Neuronal stem cell (in vitro differentiated cells): ENCODE results near the gene DBNDD2.
A peak's percentile ranks its signal among the peaks of the same experiment; 100 is the strongest.

Source experiments
- DNase-seq: peaks from one replicate; pipeline ENCODE4 v3.0.0-alpha.2; 2013; ENCODE audit warnings: low spot score
- H2AFZ ChIP-seq: one replicate; pipeline ENCODE4 v1.6.1; 2013; ENCODE audit warnings: mild to moderate bottlenecking, low read length, inconsistent platforms
- H2AK5ac ChIP-seq: 2 replicates; pipeline ENCODE4 v1.6.1; 2013; ENCODE audit warnings: low read depth, mild to moderate bottlenecking, inconsistent platforms, low read length, moderate library complexity, mixed read lengths
- H2BK120ac ChIP-seq: 2 replicates; pipeline ENCODE4 v1.6.1; 2013; ENCODE audit warnings: low read depth, mild to moderate bottlenecking, inconsistent platforms, low read length, moderate library complexity, mixed read lengths
- H2BK12ac ChIP-seq: one replicate; pipeline ENCODE4 v1.6.1; 2013; ENCODE audit warnings: low read length, inconsistent platforms
- H2BK15ac ChIP-seq: 2 replicates; pipeline ENCODE4 v1.6.1; 2013; ENCODE audit warnings: mild to moderate bottlenecking, low read length, inconsistent platforms, mixed read lengths
- H2BK5ac ChIP-seq: one replicate; pipeline ENCODE4 v1.6.1; 2013; ENCODE audit warnings: inconsistent platforms, mild to moderate bottlenecking, low read length, moderate library complexity
- H3K14ac ChIP-seq: one replicate; pipeline ENCODE4 v1.6.1; 2013; ENCODE audit warnings: low read length, inconsistent platforms
- H3K18ac ChIP-seq: 2 replicates; pipeline ENCODE4 v1.6.1; 2013; ENCODE audit warnings: low read length, inconsistent platforms
- H3K23ac ChIP-seq: 2 replicates; pipeline ENCODE4 v1.6.1; 2013; ENCODE audit warnings: low read depth, mild to moderate bottlenecking, mixed read lengths, low read length, inconsistent platforms; ENCODE audit not compliant: poor library complexity
- H3K27ac ChIP-seq: replicated peaks from 3 replicates; pipeline ENCODE4 v1.5.1; 2013; ENCODE audit warnings: low read length, inconsistent platforms
- H3K27me3 ChIP-seq, 3 experiments: 2 replicates each; pipeline ENCODE4 v1.6.1; 2013; ENCODE audit warnings: low read length in 3 of 3, mild to moderate bottlenecking in 2 of 3, inconsistent platforms in 1 of 3, low read depth in 1 of 3, mixed read lengths in 1 of 3, moderate library complexity in 1 of 3; ENCODE audit not compliant: control insufficient read depth in 3 of 3, insufficient read depth in 3 of 3
- H3K36me3 ChIP-seq, 2 donors: replicated peaks in 1 of 2; 2 replicates each; pipeline ENCODE4 v1.6.1; 2013; ENCODE audit warnings: low read length in 2 of 2; ENCODE audit not compliant: control insufficient read depth in 2 of 2, insufficient read depth in 2 of 2
- H3K4ac ChIP-seq: 2 replicates; pipeline ENCODE4 v1.6.1; 2013; ENCODE audit warnings: inconsistent platforms, mild to moderate bottlenecking, low read length, moderate library complexity
- H3K4me1 ChIP-seq, 2 donors: 1 replicate in 1 of 2; 2 replicates in 1 of 2; pipeline ENCODE4 v1.6.1; 2013; ENCODE audit warnings: low read length in 2 of 2, low read depth in 1 of 2; ENCODE audit not compliant: control insufficient read depth in 2 of 2, insufficient read depth in 1 of 2
- H3K4me2 ChIP-seq: one replicate; pipeline ENCODE4 v1.6.1; 2013; ENCODE audit warnings: mild to moderate bottlenecking, low read length, inconsistent platforms; ENCODE audit not compliant: insufficient read depth, poor library complexity, severe bottlenecking
- H3K4me3 ChIP-seq, 2 donors: 2 replicates each; pipeline ENCODE4 v1.5.1; 2013; ENCODE audit warnings: low read length in 2 of 2, mild to moderate bottlenecking in 2 of 2, inconsistent platforms in 1 of 2, moderate library complexity in 1 of 2
- H3K79me1 ChIP-seq: one replicate; pipeline ENCODE4 v1.6.1; 2013; ENCODE audit warnings: low read depth, mild to moderate bottlenecking, inconsistent platforms, low read length, moderate library complexity
- H3K9ac ChIP-seq: one replicate; pipeline ENCODE4 v1.6.1; 2013; ENCODE audit warnings: mild to moderate bottlenecking, low read depth, low read length, inconsistent platforms; ENCODE audit not compliant: poor library complexity
- H3K9me3 ChIP-seq, 2 donors: replicated peaks in 1 of 2; 2 replicates each; pipeline versions ENCODE3 to v1.6.1; 2013; ENCODE audit warnings: low read length in 2 of 2, mild to moderate bottlenecking in 2 of 2, inconsistent platforms in 1 of 2, low read depth in 1 of 2, mixed read lengths in 1 of 2, moderate library complexity in 1 of 2; ENCODE audit not compliant: control insufficient read depth in 2 of 2, insufficient read depth in 1 of 2
- H4K8ac ChIP-seq: one replicate; pipeline ENCODE4 v1.6.1; 2013; ENCODE audit warnings: low read depth, mild to moderate bottlenecking, inconsistent platforms, low read length, moderate library complexity
- H4K91ac ChIP-seq: one replicate; pipeline ENCODE4 v1.6.1; 2013; ENCODE audit warnings: low read length, low read depth, mild to moderate bottlenecking, inconsistent platforms; ENCODE audit not compliant: poor library complexity
- WGBS, 2 donors: extraction: QIAGEN DNeasy Blood & Tissue Kit; methylation state at CpG; one replicate each; pipeline ENCODE4 v1.1.7; 2013; ENCODE audit warnings: missing lambda C conversion rate in 2 of 2, mixed read lengths in 1 of 2; ENCODE audit not compliant: insufficient read length in 2 of 2, insufficient replicate concordance in 1 of 2; ENCODE audit errors: extremely low coverage in 2 of 2; 5-methylcytosine and 5-hydroxymethylcytosine counted together

The DBNDD2 gene

GRCh38 chr20:45373353-45374100 is 34.6 kb upstream of the DBNDD2 start:
- Histone ChIP-seq H2BK15ac (no peak overlapping the region), H3K4me3 (peak overlapping the region in 1 of 2 donors; percentile 22), H3K9me3 (no peaks in the 10 kb centered on the region), H4K8ac (no peak overlapping the region), H3K27me3 (peaks cover 0 to 6% (median 0%) of the 10 kb centered on the region in 3 experiments), H3K4ac (no peak overlapping the region), H3K79me1 (no peaks in the 10 kb centered on the region), H3K18ac (peak overlapping the region; percentile 87), H3K14ac (no peak overlapping the region), H2BK12ac (no peak overlapping the region), H2AFZ (no peak overlapping the region), H4K91ac (no peak overlapping the region), H3K4me1 (peaks cover 0 to 13% of the 10 kb centered on the region in 2 donors), H3K23ac (peak overlapping the region; percentile 80), H3K9ac (peak overlapping the region; percentile 45), H3K27ac (no peak overlapping the region), H3K4me2 (peak overlapping the region; percentile 76), H2BK120ac (no peak overlapping the region), H2BK5ac (no peak overlapping the region), H2AK5ac (no peak overlapping the region), H3K36me3 (peaks cover 1 to 12% of the 10 kb centered on the region in 2 donors)
- no CpG with 5 or more reads among the region's 38 CpGs for WGBS, 2 donors
- peak; percentile 63 for DNase-seq

GRCh38 chr20:45374101-45374467 is 34.0 kb upstream of the DBNDD2 start:
- no peak overlapping the region for H3K4ac ChIP-seq
- no peak for DNase-seq
- peaks cover 0 to 13% of the 10 kb centered on the region in 2 donors for H3K4me1 ChIP-seq
- H4K8ac ChIP-seq, result no peak overlapping the region
- H3K9ac ChIP-seq, result no peak overlapping the region
- no peak overlapping the region for H3K14ac ChIP-seq
- H3K36me3 ChIP-seq, result peaks cover 0 to 6% of the 10 kb centered on the region in 2 donors
- no peak overlapping the region for H2AK5ac ChIP-seq
- H2BK120ac ChIP-seq, result no peak overlapping the region
- no peak overlapping the region for H3K4me3 ChIP-seq
- no peak overlapping the region for H4K91ac ChIP-seq
- H2BK5ac ChIP-seq, result no peak overlapping the region
- H3K4me2 ChIP-seq, result no peak overlapping the region
- no peak overlapping the region for H3K18ac ChIP-seq
- WGBS, 2 donors, result no CpG with 5 or more reads among the region's 9 CpGs
- H2AFZ ChIP-seq, result no peak overlapping the region
- no peak overlapping the region for H3K23ac ChIP-seq
- H3K79me1 ChIP-seq, result no peaks in the 10 kb centered on the region
- peaks cover 0 to 6% (median 0%) of the 10 kb centered on the region in 3 experiments for H3K27me3 ChIP-seq
- H2BK12ac ChIP-seq, result no peak overlapping the region
- no peak overlapping the region for H3K27ac ChIP-seq
- no peaks in the 10 kb centered on the region for H3K9me3 ChIP-seq
- no peak overlapping the region for H2BK15ac ChIP-seq

- no peaks in the 10 kb centered on the region for H3K9me3 ChIP-seq
- no CpG with 5 or more reads among the region's 14 CpGs for WGBS, 2 donors
- DNase-seq, result no peak
Observed at GRCh38 chr20:45374966-45375365, 33.1 kb upstream of the DBNDD2 start.

GRCh38 chr20:45377269-45377668 is 30.8 kb upstream of the DBNDD2 start:
- whole genome bisulfite sequencing, 2 donors, result no CpG with 5 or more reads among the region's 11 CpGs
- Histone ChIP-seq H4K8ac (no peak overlapping the region), H4K91ac (no peak overlapping the region), H2AK5ac (no peak overlapping the region), H3K14ac (no peak overlapping the region), H3K4me2 (no peak overlapping the region), H2BK5ac (no peak overlapping the region), H3K9me3 (peaks cover 0 to 1% of the 10 kb centered on the region in 2 donors), H3K79me1 (no peaks in the 10 kb centered on the region), H2BK15ac (no peak overlapping the region), H2BK12ac (no peak overlapping the region), H3K23ac (no peak overlapping the region), H2AFZ (no peak overlapping the region), H3K4me1 (peaks cover 0 to 13% of the 10 kb centered on the region in 2 donors), H2BK120ac (no peak overlapping the region), H3K27me3 (peaks cover 0 to 5% (median 0%) of the 10 kb centered on the region in 3 experiments), H3K9ac (no peak overlapping the region), H3K4me3 (no peak overlapping the region), H3K18ac (no peak overlapping the region), H3K27ac (no peak overlapping the region), H3K4ac (no peak overlapping the region), H3K36me3 (peaks cover 0 to 5% of the 10 kb centered on the region in 2 donors)
- no peak for DNase-seq

More at GRCh38 chr20:45374966-45375365, 33.1 kb upstream of the DBNDD2 start:
- Histone ChIP-seq H2BK15ac (no peak overlapping the region), H3K9ac (no peak overlapping the region), H3K4me3 (no peak overlapping the region), H3K18ac (no peak overlapping the region), H2BK120ac (no peak overlapping the region), H4K91ac (no peak overlapping the region), H2AFZ (no peak overlapping the region), H3K4me1 (peaks cover 0 to 13% of the 10 kb centered on the region in 2 donors), H3K4ac (no peak overlapping the region), H3K36me3 (peaks cover 0 to 5% of the 10 kb centered on the region in 2 donors), H3K4me2 (no peak overlapping the region), H2BK5ac (no peak overlapping the region), H2AK5ac (no peak overlapping the region), H3K23ac (no peak overlapping the region), H4K8ac (no peak overlapping the region), H2BK12ac (no peak overlapping the region), H3K14ac (no peak overlapping the region), H3K79me1 (no peaks in the 10 kb centered on the region), H3K27ac (no peak overlapping the region), H3K27me3 (peaks cover 0 to 6% (median 0%) of the 10 kb centered on the region in 3 experiments)
